Breast epithelium (tissue), 3 donors: Measurements from ENCODE around the gene ZSWIM3.

Experiments used
- CTCF ChIP-seq, 3 donors: fragments of 450-650 bp; IDR thresholded peaks; one replicate each; pipeline ENCODE4 v1.5.1; 2016 to 2017; ENCODE audit warnings: antibody characterized with exemption in 3 of 3, mild to moderate bottlenecking in 3 of 3, moderate library complexity in 3 of 3
- POLR2AphosphoS5 ChIP-seq, 3 donors: sonication (generic); formaldehyde crosslinking; IDR thresholded peaks; one replicate each; pipeline ENCODE4 v1.6.1; 2017; ENCODE audit warnings: antibody characterized with exemption in 3 of 3

- TF ChIP-seq POLR2AphosphoS5 (IDR thresholded peaks at IDR 0.05) = no peak
- TF ChIP-seq CTCF (IDR thresholded peaks at IDR 0.05) = no peak
These were observed 22.1 kb upstream of the ZSWIM3 start for GRCh38 chr20:45835329-45835765.
